PC-3 (cell line): ENCODE data around the gene ATP1A4. TPM values are rescaled to one million over a fixed set of nuclear protein-coding genes. Genes with fewer than 3 reads are reported as not detected.

Source experiments
- ATAC-seq: fragments of 200-7000 bp; cut with Tn5 transposase; 2 replicates; pipeline ENCODE4 v1.9.1; 2020; ENCODE audit warnings: mild to moderate bottlenecking, moderate library complexity
- BruUV-seq: library from RNA; stranded (reverse); fragments of 400-500 nt; replicated peaks from 2 replicates; lab custom pipeline; 2021; lab: Mats Ljungman, UMichigan
- CTCF ChIA-PET: fragments of 300-600 bp; sonication (Branson Sonifier 250); formaldehyde crosslinking; loops from one replicate; lab custom pipeline; 2022; ENCODE audit warnings: antibody characterized with exemption; lab: Charles Lee
- POLR2A ChIA-PET: fragments of 300-600 bp; sonication (Branson Sonifier 250); formaldehyde crosslinking; loops from one replicate; lab custom pipeline; 2022; ENCODE audit warnings: antibody characterized with exemption; ENCODE audit not compliant: unreplicated experiment; lab: Charles Lee
- DNase-seq: peaks from one replicate; pipeline ENCODE4 v3.0.0-alpha.2; 2015
- H2AFZ ChIP-seq: fragments of 300-600 bp; sonication (generic); 2 replicates; pipeline ENCODE4 v1.6.0; 2016; ENCODE audit warnings: antibody characterized with exemption, low read length
- H3F3A ChIP-seq: fragments of 300-600 bp; sonication (generic); one replicate; pipeline ENCODE4 v1.6.0; 2017; ENCODE audit warnings: antibody characterized with exemption, low read length, control low read depth, mild to moderate bottlenecking; ENCODE audit not compliant: unreplicated experiment
- H3K27ac ChIP-seq: fragments of 300-600 bp; sonication (generic); 2 replicates; pipeline ENCODE4 v1.5.1; 2016; ENCODE audit warnings: mild to moderate bottlenecking, low read length
- H3K27me3 ChIP-seq: fragments of 300-600 bp; sonication (generic); 2 replicates; pipeline ENCODE4 v1.6.1; 2016; ENCODE audit warnings: low read length, mixed read lengths
- H3K36me3 ChIP-seq: fragments of 300-600 bp; sonication (generic); 2 replicates; pipeline ENCODE4 v1.6.1; 2016; ENCODE audit warnings: low read depth, mixed run types, low read length, mixed read lengths
- H3K4me1 ChIP-seq: fragments of 300-600 bp; sonication (generic); 2 replicates; pipeline ENCODE4 v1.5.1; 2016; ENCODE audit warnings: low read length; ENCODE audit not compliant: insufficient read depth
- H3K4me2 ChIP-seq: fragments of 300-600 bp; sonication (generic); 2 replicates; pipeline ENCODE4 v1.6.0; 2016; ENCODE audit warnings: low read length
- H3K4me3 ChIP-seq: fragments of 300-600 bp; sonication (generic); 2 replicates; pipeline ENCODE4 v1.5.1; 2016; ENCODE audit warnings: mild to moderate bottlenecking, low read length, mixed read lengths
- H3K79me2 ChIP-seq: fragments of 300-600 bp; sonication (generic); 2 replicates; pipeline ENCODE4 v1.6.1; 2017; ENCODE audit warnings: low read length, mixed read lengths
- H3K9ac ChIP-seq: fragments of 300-600 bp; sonication (generic); 2 replicates; pipeline ENCODE4 v1.6.0; 2016; ENCODE audit warnings: mild to moderate bottlenecking, low read length
- H3K9me2 ChIP-seq: fragments of 300-600 bp; sonication (generic); replicated peaks from 2 replicates; pipeline ENCODE4 v1.6.1; 2016; ENCODE audit warnings: mixed run types, low read length, mixed read lengths
- H3K9me3 ChIP-seq: fragments of 300-600 bp; sonication (generic); 2 replicates; pipeline ENCODE4 v1.6.1; 2016; ENCODE audit warnings: low read length, mixed read lengths
- H4K20me1 ChIP-seq: fragments of 300-600 bp; sonication (generic); 2 replicates; pipeline ENCODE4 v1.6.1; 2016; ENCODE audit warnings: low read length, mixed read lengths
- EZH2 ChIP-seq: fragments of 300-600 bp; sonication (generic); IDR thresholded peaks from one replicate; pipeline ENCODE4 v1.6.1; 2017; ENCODE audit warnings: antibody characterized with exemption, mild to moderate bottlenecking, low read length; ENCODE audit not compliant: unreplicated experiment
- EZH2phosphoT487 ChIP-seq: fragments of 300-600 bp; sonication (generic); IDR thresholded peaks from 2 replicates; pipeline ENCODE4 v1.6.1; 2018; ENCODE audit warnings: mild to moderate bottlenecking, antibody characterized with exemption, low read length, borderline replicate concordance
- intact Hi-C: fragments of 100-400 bp; cut with micrococcal nuclease; formaldehyde crosslinking; loops from 2 replicates; pipeline ENCODE4 v1.9.0; 2023
- total RNA-seq: library from RNA; depleted of rRNA; stranded (reverse); fragments of >200 nt; gene quantifications from 2 replicates; pipeline ENCODE4 v1.2.3, GENCODE V29; 2014
- TF ChIP-seq, protein P1 (sequence below): fragments of 300-600 bp; sonication (generic); conservative IDR thresholded peaks from 2 replicates; pipeline ENCODE4 v1.5.1; 2017; ENCODE audit warnings: antibody characterized with exemption, low read depth, mild to moderate bottlenecking, low read length

Gene ATP1A4
- total RNA-seq, 1 experiment from 2014 or later, result 0.04 TPM

- no peak for ATAC-seq
These were observed 30.0 kb upstream of the ATP1A4 start for GRCh38 chr1:160121388-160121787.

DNA sequence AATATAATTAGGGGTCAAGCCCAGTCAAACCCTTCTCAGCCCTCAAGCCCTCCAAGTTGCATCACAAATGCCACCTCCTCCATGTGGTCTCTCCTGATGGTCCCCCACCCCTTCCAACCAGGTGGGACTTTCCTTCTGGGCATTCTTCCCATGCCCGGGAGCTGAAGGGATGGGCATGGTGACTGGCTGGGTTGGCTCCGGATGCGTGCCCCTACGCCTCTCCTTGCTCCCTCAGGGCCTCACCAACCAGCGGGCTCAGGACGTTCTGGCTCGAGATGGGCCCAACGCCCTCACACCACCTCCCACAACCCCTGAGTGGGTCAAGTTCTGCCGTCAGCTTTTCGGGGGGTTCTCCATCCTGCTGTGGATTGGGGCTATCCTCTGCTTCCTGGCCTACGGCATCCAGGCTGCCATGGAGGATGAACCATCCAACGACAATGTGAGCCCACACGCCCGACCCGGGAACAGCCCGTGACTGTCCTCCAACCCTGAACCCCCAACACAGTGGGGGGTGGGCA, 28.4 kb upstream of the ATP1A4 start:
- no peak overlapping the region for H2AFZ ChIP-seq
- no peak for TF ChIP-seq EZH2
- TF ChIP-seq, protein P1, sequence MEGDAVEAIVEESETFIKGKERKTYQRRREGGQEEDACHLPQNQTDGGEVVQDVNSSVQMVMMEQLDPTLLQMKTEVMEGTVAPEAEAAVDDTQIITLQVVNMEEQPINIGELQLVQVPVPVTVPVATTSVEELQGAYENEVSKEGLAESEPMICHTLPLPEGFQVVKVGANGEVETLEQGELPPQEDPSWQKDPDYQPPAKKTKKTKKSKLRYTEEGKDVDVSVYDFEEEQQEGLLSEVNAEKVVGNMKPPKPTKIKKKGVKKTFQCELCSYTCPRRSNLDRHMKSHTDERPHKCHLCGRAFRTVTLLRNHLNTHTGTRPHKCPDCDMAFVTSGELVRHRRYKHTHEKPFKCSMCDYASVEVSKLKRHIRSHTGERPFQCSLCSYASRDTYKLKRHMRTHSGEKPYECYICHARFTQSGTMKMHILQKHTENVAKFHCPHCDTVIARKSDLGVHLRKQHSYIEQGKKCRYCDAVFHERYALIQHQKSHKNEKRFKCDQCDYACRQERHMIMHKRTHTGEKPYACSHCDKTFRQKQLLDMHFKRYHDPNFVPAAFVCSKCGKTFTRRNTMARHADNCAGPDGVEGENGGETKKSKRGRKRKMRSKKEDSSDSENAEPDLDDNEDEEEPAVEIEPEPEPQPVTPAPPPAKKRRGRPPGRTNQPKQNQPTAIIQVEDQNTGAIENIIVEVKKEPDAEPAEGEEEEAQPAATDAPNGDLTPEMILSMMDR, result no peak
- TF ChIP-seq EZH2phosphoT487, result no peak
- H3K4me3 ChIP-seq, result no peak overlapping the region
- intact Hi-C loops, result no loop called here
- H3F3A ChIP-seq, result peaks cover 7% of the 10 kb centered on the region
- ATAC-seq (no peak), DNase-seq (no peak)
- H3K9me2 ChIP-seq, result no peaks in the 10 kb centered on the region
- POLR2A ChIA-PET, result no interaction called here
- CTCF ChIA-PET, result interaction anchor here (0.6 kb wide), 1 partner anchor 19 kb away, joined by 3 read pairs; no protein-coding TSS in a partner anchor
- H3K79me2 ChIP-seq, result no peaks in the 10 kb centered on the region
- H3K9me3 ChIP-seq, result no peaks in the 10 kb centered on the region
- no peaks in the 10 kb centered on the region for H3K27me3 ChIP-seq
- no peaks in the 10 kb centered on the region for H3K36me3 ChIP-seq
- H3K27ac ChIP-seq, result no peak overlapping the region
- peaks cover 34% of the 10 kb centered on the region for H3K4me1 ChIP-seq
- H4K20me1 ChIP-seq, result no peaks in the 10 kb centered on the region
- BruUV-seq, result no TSS peak
- no peak overlapping the region for H3K9ac ChIP-seq
- no peak overlapping the region for H3K4me2 ChIP-seq

More at GRCh38 chr1:160121388-160121787, 30.0 kb upstream of the ATP1A4 start:
- H3K27ac ChIP-seq, result no peak overlapping the region
- no TSS peak for BruUV-seq
- peaks cover 7% of the 10 kb centered on the region for H3F3A ChIP-seq
- POLR2A ChIA-PET, result no interaction called here
- CTCF ChIA-PET, result no interaction called here
- no peak overlapping the region for H2AFZ ChIP-seq
- no peaks in the 10 kb centered on the region for H3K79me2 ChIP-seq
- peaks cover 24% of the 10 kb centered on the region for H3K4me1 ChIP-seq
- no peak overlapping the region for H3K9ac ChIP-seq
- no peaks in the 10 kb centered on the region for H4K20me1 ChIP-seq
- TF ChIP-seq, protein P1, result no peak
- TF ChIP-seq EZH2phosphoT487, result no peak
- no peak for TF ChIP-seq EZH2
- H3K9me2 ChIP-seq, result no peaks in the 10 kb centered on the region
- intact Hi-C loops, result no loop called here
- no peak for DNase-seq
- H3K4me2 ChIP-seq, result no peak overlapping the region
- H3K27me3 ChIP-seq, result no peaks in the 10 kb centered on the region
- H3K36me3 ChIP-seq, result no peaks in the 10 kb centered on the region
- H3K9me3 ChIP-seq, result no peaks in the 10 kb centered on the region
- H3K4me3 ChIP-seq, result no peak overlapping the region

GRCh38 chr1:160123726-160124125, 27.7 kb upstream of the ATP1A4 start:
- Histone ChIP-seq H3K4me2 (no peak overlapping the region), H3K27me3 (no peaks in the 10 kb centered on the region), H3K9ac (no peak overlapping the region), H3K9me3 (no peaks in the 10 kb centered on the region), H3K9me2 (no peaks in the 10 kb centered on the region), H3K27ac (no peak overlapping the region), H4K20me1 (no peaks in the 10 kb centered on the region), H3K79me2 (no peaks in the 10 kb centered on the region), H3F3A (peaks cover 7% of the 10 kb centered on the region), H3K4me3 (no peak overlapping the region), H3K4me1 (peaks cover 40% of the 10 kb centered on the region), H2AFZ (no peak overlapping the region), H3K36me3 (no peaks in the 10 kb centered on the region)
- CTCF ChIA-PET, result interaction anchor here (0.6 kb wide), 1 partner anchor 19 kb away, joined by 3 read pairs; no protein-coding TSS in a partner anchor
- TF ChIP-seq, protein P1, result no peak
- no peak for TF ChIP-seq EZH2
- no peak for TF ChIP-seq EZH2phosphoT487
- POLR2A ChIA-PET, result no interaction called here
- intact Hi-C loops, result no loop called here
- no peak for DNase-seq
- BruUV-seq, result no TSS peak
- ATAC-seq, result no peak
